ENCODE results near the gene DIAPH1.
A peak's percentile ranks its signal among the peaks of the same experiment; 100 is the strongest.

Gene DIAPH1

DNA sequence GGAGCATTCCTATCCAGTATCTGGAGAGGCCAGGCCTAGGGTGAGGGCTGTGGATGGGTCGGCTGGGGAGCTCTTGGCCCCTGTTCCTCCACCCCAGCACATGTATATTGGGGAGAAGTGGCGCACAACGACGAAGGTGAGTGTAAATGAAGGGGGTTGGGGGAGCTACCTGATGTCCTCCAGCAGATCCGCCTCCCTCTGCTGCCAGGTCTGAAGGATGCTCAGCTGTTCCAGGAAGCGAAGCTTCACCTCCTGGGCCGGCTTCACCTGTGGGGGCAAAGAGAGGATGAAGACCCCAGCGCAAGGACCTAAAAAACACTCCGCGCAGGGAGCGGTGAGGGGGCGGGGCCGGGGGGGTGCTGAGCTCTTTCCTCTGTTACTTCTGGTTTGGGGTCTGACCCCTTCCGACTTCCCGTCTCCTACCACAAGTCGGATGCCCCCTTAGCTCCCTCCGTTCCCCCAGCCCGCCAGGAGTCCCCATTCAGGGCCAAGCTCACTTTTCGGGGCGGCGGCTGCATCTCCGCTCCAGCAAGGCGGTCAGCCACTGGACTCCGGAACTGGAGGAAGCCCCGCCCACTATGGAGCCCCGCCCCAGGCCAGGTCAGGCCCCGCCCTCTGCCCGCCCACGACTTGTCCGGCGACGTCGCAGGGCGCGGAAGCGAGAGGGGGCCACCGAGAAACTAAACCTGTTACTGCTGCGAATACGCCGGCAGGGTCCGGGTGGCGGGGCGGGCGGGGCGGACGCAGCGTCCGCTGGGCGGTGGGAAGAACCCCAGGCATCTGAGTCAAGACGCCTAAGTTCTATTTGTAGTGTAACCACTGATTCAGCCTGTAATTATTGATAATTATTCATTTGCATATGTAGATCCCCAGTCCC lies 32.3 kb upstream of the DIAPH1 start, which contains the start of gene FCHSD1 (continued):
- TF ChIP-seq KLF1 (tag by site-specific recombination; IDR thresholded peaks at IDR 0.05) (0 out of 2 replicates have a peak, but pooled peaks have one; percentile 19), KLF9 (tag by site-specific recombination; IDR thresholded peaks at IDR 0.05; ENCODE audit: low read depth) (peak; percentile 85), ZFHX2 (tag by site-specific recombination; conservative IDR thresholded peaks at IDR 0.05) (peak; percentile 57), SP3 (tag by site-specific recombination; IDR thresholded peaks at IDR 0.05) (peak; percentile 90), SCRT2 (tag by site-specific recombination; IDR thresholded peaks at IDR 0.05) (peak; percentile 92), ZNF791 (tag by site-specific recombination; IDR thresholded peaks at IDR 0.05) (no peak), ZNF175 (tag by site-specific recombination; IDR thresholded peaks at IDR 0.05) (no peak), ZNF23 (tag by site-specific recombination; IDR thresholded peaks at IDR 0.05; ENCODE audit: borderline replicate concordance) (no peak), ZNF623 (tag by site-specific recombination; IDR thresholded peaks at IDR 0.05) (no peak), SP7 (tag by site-specific recombination; IDR thresholded peaks at IDR 0.05) (0 out of 2 replicates have a peak, but pooled peaks have one; percentile 11), ZBTB20 (tag by site-specific recombination; IDR thresholded peaks at IDR 0.05) (peak; percentile 96), ZNF140 (tag by site-specific recombination; IDR thresholded peaks at IDR 0.05) (no peak), ZNF112 (tag by site-specific recombination; IDR thresholded peaks at IDR 0.05) (no peak), ZNF266 (tag by site-specific recombination; IDR thresholded peaks at IDR 0.05; ENCODE audit: low read depth) (no peak), GLIS1 (tag by site-specific recombination; IDR thresholded peaks at IDR 0.05) (no peak; the same call in 1 of the 2 replicates), ZNF777 (tag by site-specific recombination; IDR thresholded peaks at IDR 0.05; ENCODE audit: borderline replicate concordance) (no peak)
- TF ChIP-seq, protein P1, sequence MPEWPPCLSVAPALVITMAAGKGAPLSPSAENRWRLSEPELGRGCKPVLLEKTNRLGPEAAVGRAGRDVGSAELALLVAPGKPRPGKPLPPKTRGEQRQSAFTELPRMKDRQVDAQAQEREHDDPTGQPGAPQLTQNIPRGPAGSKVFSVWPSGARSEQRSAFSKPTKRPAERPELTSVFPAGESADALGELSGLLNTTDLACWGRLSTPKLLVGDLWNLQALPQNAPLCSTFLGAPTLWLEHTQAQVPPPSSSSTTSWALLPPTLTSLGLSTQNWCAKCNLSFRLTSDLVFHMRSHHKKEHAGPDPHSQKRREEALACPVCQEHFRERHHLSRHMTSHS (tag by site-specific recombination; IDR thresholded peaks at IDR 0.05): no peak
- TF ChIP-seq, protein P2, sequence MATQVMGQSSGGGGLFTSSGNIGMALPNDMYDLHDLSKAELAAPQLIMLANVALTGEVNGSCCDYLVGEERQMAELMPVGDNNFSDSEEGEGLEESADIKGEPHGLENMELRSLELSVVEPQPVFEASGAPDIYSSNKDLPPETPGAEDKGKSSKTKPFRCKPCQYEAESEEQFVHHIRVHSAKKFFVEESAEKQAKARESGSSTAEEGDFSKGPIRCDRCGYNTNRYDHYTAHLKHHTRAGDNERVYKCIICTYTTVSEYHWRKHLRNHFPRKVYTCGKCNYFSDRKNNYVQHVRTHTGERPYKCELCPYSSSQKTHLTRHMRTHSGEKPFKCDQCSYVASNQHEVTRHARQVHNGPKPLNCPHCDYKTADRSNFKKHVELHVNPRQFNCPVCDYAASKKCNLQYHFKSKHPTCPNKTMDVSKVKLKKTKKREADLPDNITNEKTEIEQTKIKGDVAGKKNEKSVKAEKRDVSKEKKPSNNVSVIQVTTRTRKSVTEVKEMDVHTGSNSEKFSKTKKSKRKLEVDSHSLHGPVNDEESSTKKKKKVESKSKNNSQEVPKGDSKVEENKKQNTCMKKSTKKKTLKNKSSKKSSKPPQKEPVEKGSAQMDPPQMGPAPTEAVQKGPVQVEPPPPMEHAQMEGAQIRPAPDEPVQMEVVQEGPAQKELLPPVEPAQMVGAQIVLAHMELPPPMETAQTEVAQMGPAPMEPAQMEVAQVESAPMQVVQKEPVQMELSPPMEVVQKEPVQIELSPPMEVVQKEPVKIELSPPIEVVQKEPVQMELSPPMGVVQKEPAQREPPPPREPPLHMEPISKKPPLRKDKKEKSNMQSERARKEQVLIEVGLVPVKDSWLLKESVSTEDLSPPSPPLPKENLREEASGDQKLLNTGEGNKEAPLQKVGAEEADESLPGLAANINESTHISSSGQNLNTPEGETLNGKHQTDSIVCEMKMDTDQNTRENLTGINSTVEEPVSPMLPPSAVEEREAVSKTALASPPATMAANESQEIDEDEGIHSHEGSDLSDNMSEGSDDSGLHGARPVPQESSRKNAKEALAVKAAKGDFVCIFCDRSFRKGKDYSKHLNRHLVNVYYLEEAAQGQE (tag by site-specific recombination; IDR thresholded peaks at IDR 0.05): no peak
- TF ChIP-seq, protein P3, sequence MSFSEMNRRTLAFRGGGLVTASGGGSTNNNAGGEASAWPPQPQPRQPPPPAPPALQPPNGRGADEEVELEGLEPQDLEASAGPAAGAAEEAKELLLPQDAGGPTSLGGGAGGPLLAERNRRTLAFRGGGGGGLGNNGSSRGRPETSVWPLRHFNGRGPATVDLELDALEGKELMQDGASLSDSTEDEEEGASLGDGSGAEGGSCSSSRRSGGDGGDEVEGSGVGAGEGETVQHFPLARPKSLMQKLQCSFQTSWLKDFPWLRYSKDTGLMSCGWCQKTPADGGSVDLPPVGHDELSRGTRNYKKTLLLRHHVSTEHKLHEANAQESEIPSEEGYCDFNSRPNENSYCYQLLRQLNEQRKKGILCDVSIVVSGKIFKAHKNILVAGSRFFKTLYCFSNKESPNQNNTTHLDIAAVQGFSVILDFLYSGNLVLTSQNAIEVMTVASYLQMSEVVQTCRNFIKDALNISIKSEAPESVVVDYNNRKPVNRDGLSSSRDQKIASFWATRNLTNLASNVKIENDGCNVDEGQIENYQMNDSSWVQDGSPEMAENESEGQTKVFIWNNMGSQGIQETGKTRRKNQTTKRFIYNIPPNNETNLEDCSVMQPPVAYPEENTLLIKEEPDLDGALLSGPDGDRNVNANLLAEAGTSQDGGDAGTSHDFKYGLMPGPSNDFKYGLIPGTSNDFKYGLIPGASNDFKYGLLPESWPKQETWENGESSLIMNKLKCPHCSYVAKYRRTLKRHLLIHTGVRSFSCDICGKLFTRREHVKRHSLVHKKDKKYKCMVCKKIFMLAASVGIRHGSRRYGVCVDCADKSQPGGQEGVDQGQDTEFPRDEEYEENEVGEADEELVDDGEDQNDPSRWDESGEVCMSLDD (tag by site-specific recombination; IDR thresholded peaks at IDR 0.05): no peak
- TF ChIP-seq, protein P4, sequence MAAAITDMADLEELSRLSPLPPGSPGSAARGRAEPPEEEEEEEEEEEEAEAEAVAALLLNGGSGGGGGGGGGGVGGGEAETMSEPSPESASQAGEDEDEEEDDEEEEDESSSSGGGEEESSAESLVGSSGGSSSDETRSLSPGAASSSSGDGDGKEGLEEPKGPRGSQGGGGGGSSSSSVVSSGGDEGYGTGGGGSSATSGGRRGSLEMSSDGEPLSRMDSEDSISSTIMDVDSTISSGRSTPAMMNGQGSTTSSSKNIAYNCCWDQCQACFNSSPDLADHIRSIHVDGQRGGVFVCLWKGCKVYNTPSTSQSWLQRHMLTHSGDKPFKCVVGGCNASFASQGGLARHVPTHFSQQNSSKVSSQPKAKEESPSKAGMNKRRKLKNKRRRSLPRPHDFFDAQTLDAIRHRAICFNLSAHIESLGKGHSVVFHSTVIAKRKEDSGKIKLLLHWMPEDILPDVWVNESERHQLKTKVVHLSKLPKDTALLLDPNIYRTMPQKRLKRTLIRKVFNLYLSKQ (tag by site-specific recombination; IDR thresholded peaks at IDR 0.05; ENCODE audit: borderline replicate concordance): no peak
- TF ChIP-seq, protein P5, sequence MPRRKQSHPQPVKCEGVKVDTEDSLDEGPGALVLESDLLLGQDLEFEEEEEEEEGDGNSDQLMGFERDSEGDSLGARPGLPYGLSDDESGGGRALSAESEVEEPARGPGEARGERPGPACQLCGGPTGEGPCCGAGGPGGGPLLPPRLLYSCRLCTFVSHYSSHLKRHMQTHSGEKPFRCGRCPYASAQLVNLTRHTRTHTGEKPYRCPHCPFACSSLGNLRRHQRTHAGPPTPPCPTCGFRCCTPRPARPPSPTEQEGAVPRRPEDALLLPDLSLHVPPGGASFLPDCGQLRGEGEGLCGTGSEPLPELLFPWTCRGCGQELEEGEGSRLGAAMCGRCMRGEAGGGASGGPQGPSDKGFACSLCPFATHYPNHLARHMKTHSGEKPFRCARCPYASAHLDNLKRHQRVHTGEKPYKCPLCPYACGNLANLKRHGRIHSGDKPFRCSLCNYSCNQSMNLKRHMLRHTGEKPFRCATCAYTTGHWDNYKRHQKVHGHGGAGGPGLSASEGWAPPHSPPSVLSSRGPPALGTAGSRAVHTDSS (tag by site-specific recombination; IDR thresholded peaks at IDR 0.05): no peak
- TF ChIP-seq, protein P6, sequence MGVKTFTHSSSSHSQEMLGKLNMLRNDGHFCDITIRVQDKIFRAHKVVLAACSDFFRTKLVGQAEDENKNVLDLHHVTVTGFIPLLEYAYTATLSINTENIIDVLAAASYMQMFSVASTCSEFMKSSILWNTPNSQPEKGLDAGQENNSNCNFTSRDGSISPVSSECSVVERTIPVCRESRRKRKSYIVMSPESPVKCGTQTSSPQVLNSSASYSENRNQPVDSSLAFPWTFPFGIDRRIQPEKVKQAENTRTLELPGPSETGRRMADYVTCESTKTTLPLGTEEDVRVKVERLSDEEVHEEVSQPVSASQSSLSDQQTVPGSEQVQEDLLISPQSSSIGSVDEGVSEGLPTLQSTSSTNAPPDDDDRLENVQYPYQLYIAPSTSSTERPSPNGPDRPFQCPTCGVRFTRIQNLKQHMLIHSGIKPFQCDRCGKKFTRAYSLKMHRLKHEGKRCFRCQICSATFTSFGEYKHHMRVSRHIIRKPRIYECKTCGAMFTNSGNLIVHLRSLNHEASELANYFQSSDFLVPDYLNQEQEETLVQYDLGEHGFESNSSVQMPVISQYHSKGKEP (tag by site-specific recombination; IDR thresholded peaks at IDR 0.05): no peak
- TF ChIP-seq, protein P7, sequence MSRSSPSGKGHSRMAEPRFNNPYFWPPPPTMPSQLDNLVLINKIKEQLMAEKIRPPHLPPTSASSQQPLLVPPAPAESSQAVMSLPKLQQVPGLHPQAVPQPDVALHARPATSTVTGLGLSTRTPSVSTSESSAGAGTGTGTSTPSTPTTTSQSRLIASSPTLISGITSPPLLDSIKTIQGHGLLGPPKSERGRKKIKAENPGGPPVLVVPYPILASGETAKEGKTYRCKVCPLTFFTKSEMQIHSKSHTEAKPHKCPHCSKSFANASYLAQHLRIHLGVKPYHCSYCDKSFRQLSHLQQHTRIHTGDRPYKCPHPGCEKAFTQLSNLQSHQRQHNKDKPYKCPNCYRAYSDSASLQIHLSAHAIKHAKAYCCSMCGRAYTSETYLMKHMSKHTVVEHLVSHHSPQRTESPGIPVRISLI (tag by site-specific recombination; IDR thresholded peaks at IDR 0.05): no peak
- TF ChIP-seq, protein P8, sequence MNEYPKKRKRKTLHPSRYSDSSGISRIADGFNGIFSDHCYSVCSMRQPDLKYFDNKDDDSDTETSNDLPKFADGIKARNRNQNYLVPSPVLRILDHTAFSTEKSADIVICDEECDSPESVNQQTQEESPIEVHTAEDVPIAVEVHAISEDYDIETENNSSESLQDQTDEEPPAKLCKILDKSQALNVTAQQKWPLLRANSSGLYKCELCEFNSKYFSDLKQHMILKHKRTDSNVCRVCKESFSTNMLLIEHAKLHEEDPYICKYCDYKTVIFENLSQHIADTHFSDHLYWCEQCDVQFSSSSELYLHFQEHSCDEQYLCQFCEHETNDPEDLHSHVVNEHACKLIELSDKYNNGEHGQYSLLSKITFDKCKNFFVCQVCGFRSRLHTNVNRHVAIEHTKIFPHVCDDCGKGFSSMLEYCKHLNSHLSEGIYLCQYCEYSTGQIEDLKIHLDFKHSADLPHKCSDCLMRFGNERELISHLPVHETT (tag by site-specific recombination; IDR thresholded peaks at IDR 0.05): no peak
